Nephron (organoid): ENCODE measurements around the gene HSDL1.

Experiments
- H3K27ac Mint-ChIP-seq, 3 experiments: 2 replicates each; pipeline ENCODE4 v1.8.0; 2020; ENCODE audit warnings: mixed read lengths in 3 of 3, mild to moderate bottlenecking in 2 of 3, moderate library complexity in 1 of 3
- H3K27me3 Mint-ChIP-seq: 2 replicates; pipeline ENCODE4 v1.8.0; 2021; ENCODE audit warnings: low read depth, mild to moderate bottlenecking, moderate library complexity, mixed read lengths
- H3K36me3 Mint-ChIP-seq: 2 replicates; pipeline ENCODE4 v1.8.0; 2020; ENCODE audit warnings: low read depth, mixed read lengths
- H3K4me1 Mint-ChIP-seq: 2 replicates; pipeline ENCODE4 v1.8.0; 2020; ENCODE audit warnings: mixed read lengths
- H3K4me3 Mint-ChIP-seq, 3 experiments: 2 replicates each; pipeline ENCODE4 v1.8.0; 2020; ENCODE audit warnings: mild to moderate bottlenecking in 3 of 3, mixed read lengths in 3 of 3, moderate library complexity in 2 of 3
- H3K9me3 Mint-ChIP-seq: 2 replicates; pipeline ENCODE4 v1.8.0; 2020; ENCODE audit warnings: mixed read lengths
- TF ChIP-seq, protein P1 (sequence below), 3 experiments: fragments of 200-600 bp; sonication (generic); IDR thresholded peaks; one replicate each; pipeline ENCODE4 v1.5.0; 2021; ENCODE audit warnings: antibody characterized with exemption in 3 of 3; ENCODE audit not compliant: unreplicated experiment in 3 of 3

Gene HSDL1

DNA sequence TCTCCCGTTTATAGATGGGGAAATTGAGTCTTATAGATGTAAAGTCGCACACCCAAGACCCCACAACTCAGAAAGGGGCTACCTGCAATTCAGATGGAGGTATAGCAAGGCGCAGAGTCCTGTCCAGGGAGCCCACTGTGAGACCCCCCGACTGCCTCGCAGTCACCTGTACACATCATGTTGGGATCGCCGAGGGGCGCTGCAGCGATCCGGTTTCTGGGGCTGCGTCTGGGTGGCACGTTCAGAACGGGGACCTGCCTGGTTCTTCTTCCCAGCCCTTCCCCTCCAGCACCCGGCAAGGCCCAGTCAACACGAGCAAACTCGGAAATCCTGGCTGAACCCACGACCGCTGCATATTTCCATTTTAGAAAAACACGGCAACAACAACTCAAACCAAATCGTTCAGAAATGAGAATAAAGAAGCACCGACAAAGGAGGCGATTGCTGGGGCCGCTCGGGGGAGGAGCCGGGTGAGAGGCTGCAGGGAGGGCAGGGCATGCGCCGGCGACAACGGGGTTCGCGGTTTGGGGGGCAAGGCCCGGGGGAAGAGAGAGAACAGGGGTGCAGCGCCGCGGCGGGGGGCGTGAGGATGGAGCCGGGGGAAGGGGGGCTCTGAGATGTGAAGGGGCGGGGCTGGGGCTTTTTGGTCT is 643 bp downstream of the HSDL1 start:
- Mint-ChIP-seq H3K27ac (peak overlapping the region; percentile 74 to 86 (median 85)), H3K36me3 (peaks cover 14% of the 10 kb centered on the region), H3K27me3 (peaks cover 6% of the 10 kb centered on the region), H3K4me1 (peaks cover 19% of the 10 kb centered on the region), H3K9me3 (no peaks in the 10 kb centered on the region), H3K4me3 (peak overlapping the region; percentile 97 to 100 (median 98))
- TF ChIP-seq, protein P1, sequence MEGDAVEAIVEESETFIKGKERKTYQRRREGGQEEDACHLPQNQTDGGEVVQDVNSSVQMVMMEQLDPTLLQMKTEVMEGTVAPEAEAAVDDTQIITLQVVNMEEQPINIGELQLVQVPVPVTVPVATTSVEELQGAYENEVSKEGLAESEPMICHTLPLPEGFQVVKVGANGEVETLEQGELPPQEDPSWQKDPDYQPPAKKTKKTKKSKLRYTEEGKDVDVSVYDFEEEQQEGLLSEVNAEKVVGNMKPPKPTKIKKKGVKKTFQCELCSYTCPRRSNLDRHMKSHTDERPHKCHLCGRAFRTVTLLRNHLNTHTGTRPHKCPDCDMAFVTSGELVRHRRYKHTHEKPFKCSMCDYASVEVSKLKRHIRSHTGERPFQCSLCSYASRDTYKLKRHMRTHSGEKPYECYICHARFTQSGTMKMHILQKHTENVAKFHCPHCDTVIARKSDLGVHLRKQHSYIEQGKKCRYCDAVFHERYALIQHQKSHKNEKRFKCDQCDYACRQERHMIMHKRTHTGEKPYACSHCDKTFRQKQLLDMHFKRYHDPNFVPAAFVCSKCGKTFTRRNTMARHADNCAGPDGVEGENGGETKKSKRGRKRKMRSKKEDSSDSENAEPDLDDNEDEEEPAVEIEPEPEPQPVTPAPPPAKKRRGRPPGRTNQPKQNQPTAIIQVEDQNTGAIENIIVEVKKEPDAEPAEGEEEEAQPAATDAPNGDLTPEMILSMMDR (IDR thresholded peaks at IDR 0.05; ENCODE audit: unreplicated experiment in 3 of 3) = no peak

DNA sequence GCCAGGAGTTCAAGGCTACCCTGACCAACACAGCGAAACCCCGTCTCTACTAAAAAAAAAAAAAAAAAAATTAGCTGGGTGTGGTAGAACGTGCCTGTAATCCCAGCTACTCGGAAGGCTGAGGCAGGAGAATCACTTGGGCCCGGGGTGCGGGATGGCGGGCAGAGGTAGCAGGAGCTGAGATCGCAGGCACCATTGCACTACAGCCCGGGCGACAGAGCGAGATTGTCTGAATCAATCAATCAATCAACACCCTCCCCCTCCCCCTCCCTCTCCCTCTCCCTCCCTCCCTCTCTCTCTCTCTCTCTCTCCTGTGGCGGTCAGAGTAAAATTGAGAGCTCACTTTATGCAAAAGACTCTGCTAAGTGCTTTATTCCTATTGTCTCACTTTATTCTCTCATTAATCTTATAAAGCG is 1.2 kb downstream of the HSDL1 start:
- peaks cover 6% of the 10 kb centered on the region for H3K27me3 Mint-ChIP-seq
- H3K9me3 Mint-ChIP-seq = no peaks in the 10 kb centered on the region
- H3K27ac Mint-ChIP-seq = peak overlapping the region; percentile 74 to 86 (median 85)
- TF ChIP-seq, protein P1 (IDR thresholded peaks at IDR 0.05; ENCODE audit: unreplicated experiment in 3 of 3) = no peak
- peaks cover 25% of the 10 kb centered on the region for H3K4me1 Mint-ChIP-seq
- H3K36me3 Mint-ChIP-seq = peaks cover 14% of the 10 kb centered on the region
- H3K4me3 Mint-ChIP-seq = peak overlapping the region; percentile 97 to 100 (median 98)

DNA sequence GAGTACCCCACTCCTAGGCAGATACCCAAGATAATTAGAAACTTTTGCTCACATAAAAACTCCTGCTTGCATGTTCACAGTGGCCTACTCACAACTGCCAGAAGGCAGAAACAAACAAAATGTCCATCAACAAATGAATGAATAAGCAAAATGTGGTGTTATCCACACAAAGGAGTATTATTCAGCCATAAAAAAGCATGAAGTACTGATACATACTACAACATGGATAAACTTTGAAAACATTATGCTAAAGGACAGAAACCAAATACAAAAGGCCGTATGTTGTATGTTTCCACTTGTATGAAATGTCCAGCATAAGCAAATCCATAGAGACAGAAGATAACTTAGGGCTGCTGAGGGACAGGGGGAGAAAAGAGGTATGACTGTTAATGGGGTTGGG is 1.9 kb downstream of the HSDL1 start:
- TF ChIP-seq, protein P1 (IDR thresholded peaks at IDR 0.05; ENCODE audit: unreplicated experiment in 3 of 3) = no peak

DNA sequence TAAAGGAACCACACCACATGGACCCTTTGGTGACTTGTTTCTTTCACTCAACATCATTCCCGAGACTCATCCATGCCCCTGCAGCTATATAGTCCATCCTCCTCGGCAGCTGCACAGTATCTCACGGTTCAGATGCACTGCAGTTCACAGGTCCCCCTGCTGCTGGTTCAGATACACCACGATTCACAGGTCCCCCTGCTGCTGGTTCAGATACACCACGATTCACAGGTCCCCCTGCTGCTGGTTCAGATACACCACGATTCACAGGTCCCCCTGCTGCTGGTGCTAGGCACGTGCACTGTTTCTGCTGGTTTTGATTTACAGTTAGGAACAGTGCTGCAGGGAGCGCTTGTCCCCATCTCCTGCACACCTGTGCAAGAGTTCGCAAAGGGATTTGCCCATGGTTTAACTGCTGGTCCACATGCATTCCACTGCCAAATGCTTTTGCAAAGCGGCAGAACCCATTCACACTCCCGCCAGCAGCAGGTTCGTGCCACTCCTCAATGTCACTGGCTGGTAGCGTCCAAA is 3.8 kb downstream of the HSDL1 start:
- H3K27ac Mint-ChIP-seq = no peak overlapping the region
- no peaks in the 10 kb centered on the region for H3K9me3 Mint-ChIP-seq
- peaks cover 44% of the 10 kb centered on the region for H3K4me1 Mint-ChIP-seq
- H3K36me3 Mint-ChIP-seq = peaks cover 14% of the 10 kb centered on the region
- TF ChIP-seq, protein P1 (IDR thresholded peaks at IDR 0.05; ENCODE audit: unreplicated experiment in 3 of 3) = no peak
- H3K4me3 Mint-ChIP-seq = no peak overlapping the region
- no peaks in the 10 kb centered on the region for H3K27me3 Mint-ChIP-seq

More for the DNA sequence above, 1.9 kb downstream of the HSDL1 start:
- peak overlapping the region in 1 of 3 experiments; percentile 31 for H3K27ac Mint-ChIP-seq
- peak overlapping the region; percentile 97 to 100 (median 98) for H3K4me3 Mint-ChIP-seq
- H3K9me3 Mint-ChIP-seq = no peaks in the 10 kb centered on the region
- peaks cover 5% of the 10 kb centered on the region for H3K27me3 Mint-ChIP-seq
- peaks cover 14% of the 10 kb centered on the region for H3K36me3 Mint-ChIP-seq
- H3K4me1 Mint-ChIP-seq = peaks cover 28% of the 10 kb centered on the region

DNA sequence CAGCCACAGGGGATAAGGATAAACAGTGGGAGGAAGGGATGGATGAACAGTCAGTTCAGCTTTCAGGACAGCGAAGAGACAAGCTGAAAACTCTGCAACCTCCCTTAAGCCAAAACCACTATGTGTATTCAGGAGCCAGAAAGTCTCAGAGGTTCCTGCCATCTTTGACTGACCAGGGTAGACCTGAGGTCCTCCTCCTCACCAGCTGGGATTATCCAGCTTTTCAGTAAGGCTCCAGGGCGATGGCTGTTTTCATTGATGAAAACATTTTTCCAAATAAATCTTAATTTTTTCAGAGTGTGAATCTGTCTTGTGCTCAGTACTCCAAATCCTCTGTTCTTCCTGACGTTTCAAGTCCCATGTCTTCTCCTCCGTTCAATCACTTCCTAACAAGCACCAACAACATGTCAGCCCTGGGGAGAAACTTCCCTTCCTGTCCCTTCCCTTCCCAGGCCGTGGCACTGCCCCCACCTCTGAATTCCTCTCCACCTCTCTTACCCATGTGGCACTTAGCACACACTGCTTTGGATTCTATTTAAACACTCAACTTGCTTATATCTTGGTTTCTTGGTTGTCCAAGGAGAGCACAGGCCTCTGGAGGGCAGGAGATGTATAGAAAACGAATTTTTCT is 5.2 kb downstream of the HSDL1 start:
- Mint-ChIP-seq H3K4me1 (peaks cover 46% of the 10 kb centered on the region), H3K36me3 (peaks cover 18% of the 10 kb centered on the region), H3K27ac (peak overlapping the region; percentile 12 to 87 (median 17)), H3K9me3 (no peaks in the 10 kb centered on the region), H3K4me3 (peak overlapping the region in 2 of 3 experiments; percentile 45), H3K27me3 (no peaks in the 10 kb centered on the region)
- TF ChIP-seq, protein P1 (IDR thresholded peaks at IDR 0.05; ENCODE audit: unreplicated experiment in 3 of 3) = no peak
